Retinal pigment epithelial cell (primary cell): Measurements from ENCODE around the gene FAM210B.

ENCODE experiments used
- DNase-seq: peaks from one replicate; pipeline ENCODE4 v3.0.0-alpha.2; 2010; ENCODE audit warnings: low read depth
- H3K4me3 ChIP-seq: 2 replicates; pipeline ENCODE4 v1.5.1; 2011; ENCODE audit warnings: mild to moderate bottlenecking, low read length, control low read depth, moderate library complexity
- TF ChIP-seq, protein P1 (sequence below): conservative IDR thresholded peaks from 2 replicates; pipeline ENCODE4 v1.5.1; 2011; ENCODE audit warnings: low read depth, low read length, control low read depth, inconsistent platforms

FAM210B gene

DNA sequence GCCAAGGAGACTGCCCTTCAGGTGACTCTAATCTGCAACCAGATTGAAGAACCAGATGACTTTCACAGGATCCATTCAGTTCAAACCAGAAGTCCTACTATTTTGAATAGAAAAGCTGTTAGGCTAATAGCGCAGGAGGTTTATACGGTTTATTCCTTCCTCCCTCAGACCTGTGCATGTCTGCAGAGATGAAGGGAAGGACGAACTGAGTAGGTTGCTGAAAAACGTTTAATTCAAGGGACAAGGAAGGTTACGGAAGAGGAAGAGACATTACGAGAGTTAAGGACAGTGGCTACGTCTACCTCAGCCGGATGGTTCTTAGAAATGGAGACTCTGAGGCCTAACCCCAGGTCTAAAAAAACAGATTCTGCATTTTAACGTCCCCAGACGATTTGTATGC, 32.3 kb downstream of the FAM210B start:
- H3K4me3 ChIP-seq, result peak overlapping the region; percentile 72
- TF ChIP-seq, protein P1, sequence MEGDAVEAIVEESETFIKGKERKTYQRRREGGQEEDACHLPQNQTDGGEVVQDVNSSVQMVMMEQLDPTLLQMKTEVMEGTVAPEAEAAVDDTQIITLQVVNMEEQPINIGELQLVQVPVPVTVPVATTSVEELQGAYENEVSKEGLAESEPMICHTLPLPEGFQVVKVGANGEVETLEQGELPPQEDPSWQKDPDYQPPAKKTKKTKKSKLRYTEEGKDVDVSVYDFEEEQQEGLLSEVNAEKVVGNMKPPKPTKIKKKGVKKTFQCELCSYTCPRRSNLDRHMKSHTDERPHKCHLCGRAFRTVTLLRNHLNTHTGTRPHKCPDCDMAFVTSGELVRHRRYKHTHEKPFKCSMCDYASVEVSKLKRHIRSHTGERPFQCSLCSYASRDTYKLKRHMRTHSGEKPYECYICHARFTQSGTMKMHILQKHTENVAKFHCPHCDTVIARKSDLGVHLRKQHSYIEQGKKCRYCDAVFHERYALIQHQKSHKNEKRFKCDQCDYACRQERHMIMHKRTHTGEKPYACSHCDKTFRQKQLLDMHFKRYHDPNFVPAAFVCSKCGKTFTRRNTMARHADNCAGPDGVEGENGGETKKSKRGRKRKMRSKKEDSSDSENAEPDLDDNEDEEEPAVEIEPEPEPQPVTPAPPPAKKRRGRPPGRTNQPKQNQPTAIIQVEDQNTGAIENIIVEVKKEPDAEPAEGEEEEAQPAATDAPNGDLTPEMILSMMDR, result no peak
- no peak for DNase-seq

DNA sequence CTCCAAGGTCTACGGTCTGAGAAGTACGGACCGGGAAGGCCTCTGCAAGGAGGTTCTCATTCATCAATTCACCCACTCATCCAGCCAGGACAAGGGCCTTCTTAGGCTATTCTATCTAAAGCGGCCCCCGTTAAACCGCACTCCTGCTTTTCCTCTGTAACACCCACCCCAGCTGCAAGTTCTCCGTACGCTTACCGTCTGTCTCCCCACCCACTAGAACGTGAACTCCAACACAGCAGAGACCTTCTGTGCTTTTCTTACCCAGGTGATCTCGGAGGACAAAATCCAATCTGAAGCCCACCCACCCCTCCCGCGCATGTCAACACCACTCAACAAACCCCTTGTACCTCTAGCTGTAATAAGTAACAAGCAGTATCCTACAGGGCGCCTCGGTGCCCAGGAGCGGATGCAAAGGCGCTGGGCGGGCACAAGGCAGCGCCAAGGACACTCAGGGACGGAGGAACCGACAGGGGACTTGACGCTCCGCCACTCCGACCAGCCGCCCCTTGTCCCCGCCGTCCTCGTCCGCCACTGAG, 32.9 kb downstream of the FAM210B start:
- TF ChIP-seq, protein P1, result no peak
- peak overlapping the region; percentile 72 for H3K4me3 ChIP-seq
- DNase-seq, result no peak

DNA sequence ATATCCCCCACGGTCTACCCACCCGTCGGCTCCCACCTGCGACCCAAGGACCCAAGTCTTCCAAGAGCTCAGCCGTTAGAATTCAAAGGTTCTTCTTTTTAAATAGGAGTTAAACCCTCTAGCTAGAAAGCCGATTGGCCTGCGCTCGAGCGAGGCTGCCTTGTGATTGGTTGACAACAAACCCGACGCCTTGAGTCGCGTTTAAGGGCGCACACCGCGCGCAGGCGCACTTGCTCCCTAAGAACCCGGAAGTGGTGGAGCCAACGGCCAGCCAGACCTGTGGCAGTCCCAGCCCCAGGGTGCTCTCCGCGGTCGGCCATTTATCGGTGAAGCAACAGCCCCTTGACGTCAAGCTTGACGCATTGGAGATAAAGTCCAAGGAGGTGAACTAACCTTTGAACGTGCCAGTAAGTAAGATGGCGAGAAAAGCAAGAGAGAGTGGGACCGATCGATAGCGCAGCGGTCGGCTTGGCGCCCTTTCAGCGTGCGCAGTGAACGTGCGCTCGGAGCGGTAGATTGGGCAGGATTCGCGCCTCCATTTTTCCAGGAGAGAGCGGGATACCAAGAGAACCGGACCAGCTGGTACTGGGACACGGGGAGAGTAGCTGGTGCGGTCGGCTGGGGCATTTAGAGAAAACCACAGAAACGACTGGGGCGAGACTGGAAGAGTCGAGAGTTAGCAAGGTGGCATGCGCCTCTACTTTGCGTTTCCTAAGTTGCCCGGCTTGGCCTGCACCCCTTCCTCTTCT, 33.5 kb downstream of the FAM210B start, which contains the start of the genes AURKA and CSTF1:
Gene AURKA, minus strand, starts transcription at position 84 of the 749 bp plus-strand sequence. CDS start 4,018 bp downstream, outside the sequence.
Gene CSTF1, plus strand, starts transcription at position 514 of the 749 bp plus-strand sequence. CDS start 2,908 bp downstream, outside the sequence.
- H3K4me3 ChIP-seq, result peak within 1 kb of the TSS; percentile 72
- DNase-seq, result peak; percentile 98
- TF ChIP-seq, protein P1, result no peak

DNA sequence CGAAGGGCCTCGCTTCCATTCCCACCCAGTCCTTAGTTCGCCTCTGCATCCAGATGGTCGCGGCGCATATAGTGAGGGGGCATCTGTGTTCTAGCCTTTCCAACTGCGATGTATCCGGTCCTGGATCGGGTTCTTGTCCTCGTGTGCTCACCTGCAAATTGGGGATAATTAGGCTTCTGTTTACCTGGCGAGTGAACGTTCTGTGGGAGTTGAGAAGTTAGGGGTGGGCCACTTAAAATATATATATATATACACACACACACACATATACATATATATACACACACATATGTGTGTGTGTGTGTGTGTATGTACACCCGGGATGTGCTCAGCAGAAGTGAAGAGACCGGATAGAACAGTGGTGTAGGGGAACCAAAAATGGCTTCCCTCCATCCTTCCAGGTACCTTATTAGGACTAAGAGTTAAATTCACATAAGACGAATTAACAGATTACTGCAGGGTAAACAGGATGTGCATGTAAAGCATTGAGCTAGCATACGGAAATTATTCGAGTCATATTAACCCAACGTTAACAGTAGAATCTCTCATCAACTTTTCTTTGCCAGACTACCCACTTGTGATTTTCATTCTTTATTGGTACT, 34.2 kb downstream of the FAM210B start:
- DNase-seq, result no peak
- TF ChIP-seq, protein P1, result no peak
- H3K4me3 ChIP-seq, result peak overlapping the region; percentile 72

DNA sequence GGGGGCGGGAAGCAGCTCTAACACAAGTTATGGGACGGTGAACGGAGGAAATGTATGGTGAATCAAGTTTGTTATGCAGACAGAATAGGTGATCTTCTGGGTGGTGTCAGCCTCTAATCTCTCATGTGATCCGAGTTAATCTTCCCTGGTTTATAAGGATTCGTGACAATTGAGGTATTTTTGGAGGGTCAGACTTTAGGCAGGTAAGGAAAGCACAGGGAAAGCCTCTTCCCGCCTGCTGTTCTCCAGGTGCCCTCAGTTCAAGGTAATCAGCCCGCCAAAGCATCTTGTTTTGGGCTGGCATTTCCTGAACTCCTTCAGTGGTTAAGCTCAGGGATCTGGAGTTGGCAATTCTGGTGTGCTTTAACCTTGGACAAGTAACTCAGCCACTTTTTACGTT, 34.9 kb downstream of the FAM210B start:
- peak overlapping the region; percentile 72 for H3K4me3 ChIP-seq
- DNase-seq, result no peak
- TF ChIP-seq, protein P1, result no peak

DNA sequence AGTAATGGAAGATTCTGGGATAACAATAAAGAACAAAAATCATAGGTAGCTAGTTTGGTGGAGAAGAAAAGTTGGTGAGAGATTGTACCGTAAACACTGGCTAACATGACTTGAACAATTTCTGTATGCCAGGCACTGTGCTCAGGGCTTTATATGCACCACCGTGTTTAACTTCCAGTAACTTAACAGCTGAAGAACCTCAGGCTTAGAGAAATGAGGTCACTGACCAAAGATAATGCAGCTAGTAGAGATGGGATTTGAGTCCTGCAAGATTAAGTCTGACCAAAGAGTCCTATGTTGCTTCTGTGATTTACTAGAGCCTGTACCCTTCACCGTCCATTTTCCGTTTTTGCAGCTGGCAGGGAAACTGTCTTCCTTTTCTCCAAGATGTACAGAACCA, 36.4 kb downstream of the FAM210B start:
- no peak for DNase-seq
- TF ChIP-seq, protein P1, result no peak
- H3K4me3 ChIP-seq, result no peak overlapping the region
